ENCODE measurements around the gene ERCC6L.

The ERCC6L gene

GRCh38 chrX:72238721-72239475 lies at the start of gene ERCC6L:
Gene ERCC6L (minus strand): TSS chrX:72239027. CDS start chrX:72238911, 116 bp downstream.
- DNase-seq = peak; percentile 93

DNA sequence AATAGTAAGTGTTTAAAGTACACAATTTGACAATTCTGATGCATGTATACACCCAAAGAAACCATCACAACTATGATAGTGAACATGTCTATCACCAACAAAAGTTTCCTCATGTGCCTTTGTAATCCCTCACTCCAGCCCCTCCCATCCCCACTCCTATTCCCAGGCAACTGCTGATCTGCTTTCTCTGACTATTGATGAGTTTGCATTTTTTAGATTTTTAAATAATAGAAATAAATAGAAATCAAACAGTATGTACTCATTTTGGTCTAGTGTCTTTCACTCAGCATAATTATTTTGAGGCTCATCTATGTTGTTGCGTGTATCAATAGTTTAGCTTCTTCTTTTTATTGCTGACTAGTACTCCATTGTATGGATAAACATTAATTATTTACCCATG lies 43.5 kb upstream of the ERCC6L start:
- no peak for DNase-seq

DNA sequence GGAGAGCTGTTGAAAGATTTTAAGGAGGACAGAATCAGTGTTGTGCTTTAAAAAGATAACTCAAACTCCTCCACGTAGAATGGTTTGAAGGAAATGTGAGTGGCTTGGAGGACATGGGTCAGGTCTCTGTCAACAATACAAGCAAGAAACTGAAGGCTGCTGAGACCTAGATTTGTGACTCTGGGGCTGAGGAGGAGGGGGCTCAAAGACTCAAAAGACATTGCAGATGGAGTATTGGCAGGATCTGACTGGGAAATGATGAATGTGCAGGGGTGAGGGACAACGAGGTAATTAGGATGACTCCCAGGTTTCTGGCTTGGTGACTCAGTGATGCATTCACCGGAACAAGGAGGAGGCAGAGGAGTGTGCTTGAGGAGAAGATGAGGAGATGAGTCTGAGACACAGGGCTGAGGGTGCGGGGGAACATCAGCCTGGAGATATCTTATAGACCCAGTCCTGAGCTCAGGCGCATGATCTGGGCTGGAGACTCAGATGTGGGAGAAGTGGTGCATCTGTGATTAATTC lies 41.6 kb upstream of the ERCC6L start:
- DNase-seq = no peak

- no peak for DNase-seq
These were observed 37.7 kb upstream of the ERCC6L start for GRCh38 chrX:72276478-72276953.

DNA sequence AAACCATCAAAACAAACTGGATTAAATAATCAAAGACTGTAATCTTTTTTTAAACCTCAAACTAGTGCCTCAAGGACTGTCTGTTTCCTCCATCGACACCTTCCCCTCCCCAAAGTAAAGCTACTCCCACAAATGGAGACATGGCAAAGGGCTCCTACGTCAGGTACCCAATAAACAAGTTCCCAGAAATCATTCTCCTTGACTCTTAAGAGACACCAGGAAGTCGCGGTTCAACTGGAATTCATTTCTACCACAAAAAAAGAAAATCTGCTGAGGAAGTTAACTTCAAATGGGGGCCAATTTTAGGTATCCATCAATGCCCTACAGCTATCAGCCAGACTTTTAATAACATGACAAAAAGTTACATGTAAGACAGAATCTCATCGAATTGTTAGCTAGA lies 35.7 kb upstream of the ERCC6L start:
- DNase-seq = no peak

GRCh38 chrX:72273718-72274117 lies 34.9 kb upstream of the ERCC6L start:
- DNase-seq = peak; percentile 53

DNA sequence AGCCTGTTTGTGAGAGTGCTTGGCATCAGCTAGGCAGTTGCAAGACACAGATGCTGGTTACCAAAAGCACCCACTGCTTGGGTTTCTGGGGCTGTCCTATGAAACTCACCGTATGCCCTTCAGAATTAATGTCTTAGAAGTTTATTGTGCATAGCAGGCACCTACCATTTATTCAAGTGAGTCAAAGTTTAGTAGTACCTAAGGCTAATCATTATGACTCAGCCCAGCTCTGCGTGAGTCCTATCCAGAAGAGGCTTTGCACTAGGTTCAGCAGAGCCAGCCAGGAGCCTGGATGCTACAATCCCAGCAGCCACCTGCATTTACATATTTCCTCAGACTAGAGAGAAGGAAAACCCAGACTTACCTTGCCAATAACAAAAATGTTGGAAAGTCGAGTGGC lies 34.0 kb upstream of the ERCC6L start:
- DNase-seq = peak; percentile 45

GRCh38 chrX:72271812-72272211 lies 33.0 kb upstream of the ERCC6L start:
- no peak for DNase-seq

GRCh38 chrX:72271091-72271788 lies 32.4 kb upstream of the ERCC6L start:
- no peak for DNase-seq

DNA sequence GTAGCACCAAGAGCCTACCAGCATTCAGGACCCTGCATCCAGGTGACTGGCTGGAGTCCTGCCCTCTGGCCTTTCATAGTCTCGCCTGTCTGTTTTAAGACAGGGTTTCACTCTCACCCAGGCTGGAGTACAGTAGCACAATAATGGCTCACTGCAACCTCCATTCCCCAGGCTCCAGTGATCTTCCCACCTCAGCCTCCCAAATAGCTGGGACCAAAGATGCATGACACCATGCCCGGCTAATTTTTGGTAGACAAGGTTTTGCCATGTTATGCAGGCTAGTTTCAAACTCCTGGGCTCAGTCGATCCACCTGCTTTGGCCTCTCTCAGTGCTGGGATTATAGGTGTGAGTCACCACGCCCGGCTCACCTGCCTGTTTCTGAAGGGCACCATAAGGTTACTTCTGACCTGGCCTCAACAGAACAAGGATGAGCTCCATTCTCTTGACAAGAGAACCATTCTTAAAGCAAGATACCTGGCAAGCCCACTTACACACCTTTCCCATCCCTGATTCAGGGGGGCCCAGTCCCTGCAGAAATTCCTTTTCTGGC lies 31.6 kb upstream of the ERCC6L start:
- DNase-seq = no peak

- peak; percentile 62 for DNase-seq
These were observed 30.9 kb upstream of the ERCC6L start for GRCh38 chrX:72269671-72270251.

GRCh38 chrX:72268597-72269365 lies 30.0 kb upstream of the ERCC6L start:
- no peak for DNase-seq

GRCh38 chrX:72265263-72265662 lies 26.4 kb upstream of the ERCC6L start:
- no peak for DNase-seq

DNA sequence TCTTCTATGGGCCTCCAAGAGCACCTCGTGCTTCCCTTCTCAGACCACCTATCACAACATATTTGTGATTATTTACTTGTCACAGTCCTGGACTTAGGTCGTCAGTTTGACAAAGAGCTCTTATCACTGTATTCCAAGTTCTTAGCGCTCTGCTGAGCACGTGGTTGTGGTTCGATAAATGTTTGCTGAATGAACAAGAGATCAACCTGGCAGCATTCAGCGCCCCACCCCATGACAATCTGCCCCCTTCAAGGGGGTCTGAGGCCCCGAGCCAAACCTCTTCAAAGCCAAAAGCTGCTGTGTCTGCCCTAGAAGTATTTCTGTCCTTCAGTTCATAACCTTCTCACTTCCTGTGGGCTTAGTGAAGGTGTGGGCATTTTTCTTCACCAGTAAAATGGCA lies 23.2 kb upstream of the ERCC6L start:
- DNase-seq = no peak

- no peak for DNase-seq
These were observed 21.6 kb upstream of the ERCC6L start for GRCh38 chrX:72260448-72260847.

- no peak for DNase-seq
These were observed 19.3 kb upstream of the ERCC6L start for GRCh38 chrX:72258174-72258573.

GRCh38 chrX:72255864-72256263 lies 17.0 kb upstream of the ERCC6L start:
- DNase-seq = no peak

DNA sequence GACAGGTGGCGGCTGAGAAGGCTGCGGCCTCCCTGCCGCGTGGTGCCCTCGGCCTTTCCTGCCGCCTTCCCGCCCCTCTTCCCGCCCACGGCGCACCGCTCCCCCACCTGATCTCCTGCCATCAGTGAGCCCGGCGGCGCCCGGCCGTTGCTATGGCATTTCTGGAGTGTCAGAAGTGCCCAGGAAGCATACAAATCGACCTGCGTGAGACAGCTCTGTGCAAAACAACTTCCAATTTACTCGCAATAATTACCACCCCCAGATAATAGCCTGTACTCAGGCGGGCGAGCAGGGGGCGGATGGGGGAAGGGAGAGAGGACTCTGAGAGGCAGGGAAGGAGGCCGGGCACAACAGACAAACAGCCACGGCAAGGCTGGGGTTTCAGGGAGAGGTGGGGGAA lies 16.6 kb upstream of the ERCC6L start:
- DNase-seq = no peak

DNA sequence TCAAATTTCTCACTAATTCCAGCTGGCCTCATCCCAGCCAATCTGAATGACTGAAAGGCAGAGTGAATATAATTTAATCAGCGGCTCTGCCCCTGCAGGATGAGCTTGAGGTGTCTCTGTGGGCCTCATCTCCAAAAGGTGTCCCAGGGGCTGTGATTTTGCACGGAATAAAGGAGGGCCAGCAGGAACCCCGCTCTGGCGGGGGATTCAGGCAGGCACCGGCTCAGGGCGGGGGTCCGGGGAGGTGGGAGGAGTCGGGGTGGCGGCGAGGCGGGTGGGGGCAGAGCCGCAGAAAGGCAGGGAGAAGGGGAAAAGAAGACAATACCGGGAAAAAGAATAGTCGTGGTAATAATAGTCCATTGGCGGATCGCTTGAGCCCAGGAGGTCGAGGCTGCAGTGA lies 16.0 kb upstream of the ERCC6L start:
- DNase-seq = no peak

DNA sequence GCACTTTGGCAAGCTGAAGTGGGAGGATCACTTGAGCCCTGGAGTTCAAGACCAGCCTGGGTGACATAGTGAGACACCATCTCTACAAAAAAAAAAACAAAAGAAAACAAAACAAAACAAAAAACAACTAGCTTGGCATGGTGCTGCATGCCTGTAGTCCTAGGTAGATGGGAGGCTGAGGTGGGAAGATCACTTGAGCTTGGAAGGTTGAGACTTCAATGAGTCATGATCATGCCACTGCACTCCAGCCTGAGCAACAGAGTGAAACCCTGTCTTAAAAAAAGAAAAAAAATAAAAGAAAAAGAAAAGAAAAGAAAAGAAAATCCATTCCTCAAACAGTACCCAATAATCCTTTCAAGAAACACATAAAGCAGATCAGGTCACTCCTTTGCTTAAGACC lies 14.9 kb upstream of the ERCC6L start:
- DNase-seq = no peak

- DNase-seq = no peak
These were observed 8.5 kb upstream of the ERCC6L start for GRCh38 chrX:72247206-72247942.

Data from activated CD4-positive, alpha-beta T cell treated with anti-CD3 and anti-CD28 coated beads, Interleukin-10, Interleukin-2, amounts not matched to agents 100 ng/mL and 50 ng/mL, durations not matched to agents 16 hours and 8 hours (primary cell).